GM23248 (cell line): ENCODE data around the gene VHLL.

ENCODE experiments used
- EZH2 ChIP-seq: fragments of 200-600 bp; sonication (generic); IDR thresholded peaks from 2 replicates; pipeline ENCODE4 v1.6.1; 2018; ENCODE audit warnings: antibody characterized with exemption, mild to moderate bottlenecking; ENCODE audit not compliant: insufficient read depth, poor library complexity, severe bottlenecking
- EZH2phosphoT487 ChIP-seq: fragments of 200-600 bp; sonication (generic); IDR thresholded peaks from 2 replicates; pipeline ENCODE4 v1.6.1; 2018; ENCODE audit warnings: antibody characterized with exemption, moderate library complexity, mild to moderate bottlenecking, low read depth; ENCODE audit not compliant: insufficient read depth

DNA sequence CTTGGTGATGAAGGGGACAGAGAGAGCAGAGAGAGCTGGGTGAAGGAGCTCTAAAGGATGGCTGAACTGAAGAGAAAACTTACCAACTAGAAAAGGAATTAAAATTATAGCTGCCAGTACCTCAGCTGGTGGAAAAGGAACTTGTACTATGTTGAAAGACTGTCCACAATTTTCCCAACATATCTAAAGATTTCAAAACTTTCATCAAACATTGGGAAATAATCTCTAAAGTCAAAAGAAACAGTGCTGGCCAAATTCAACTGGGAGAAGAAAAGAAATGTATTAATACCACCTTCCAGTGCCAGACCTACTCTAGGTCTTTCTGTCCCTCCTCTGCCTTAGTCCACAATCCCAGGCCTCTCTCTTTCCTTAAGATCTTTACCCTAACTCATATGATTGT, 22.6 kb downstream of the VHLL start:
- TF ChIP-seq EZH2, result no peak
- TF ChIP-seq EZH2phosphoT487, result no peak
